Measurements from ENCODE around the gene TRIM13. TPM values are rescaled to one million over a fixed set of nuclear protein-coding genes. Genes with fewer than 3 reads are reported as not detected.
A peak's percentile ranks its signal among the peaks of the same experiment; 100 is the strongest.

Gene TRIM13
- polyA plus RNA-seq, 3 donors: 5.8 to 14.1 (median 6.1) TPM

DNA sequence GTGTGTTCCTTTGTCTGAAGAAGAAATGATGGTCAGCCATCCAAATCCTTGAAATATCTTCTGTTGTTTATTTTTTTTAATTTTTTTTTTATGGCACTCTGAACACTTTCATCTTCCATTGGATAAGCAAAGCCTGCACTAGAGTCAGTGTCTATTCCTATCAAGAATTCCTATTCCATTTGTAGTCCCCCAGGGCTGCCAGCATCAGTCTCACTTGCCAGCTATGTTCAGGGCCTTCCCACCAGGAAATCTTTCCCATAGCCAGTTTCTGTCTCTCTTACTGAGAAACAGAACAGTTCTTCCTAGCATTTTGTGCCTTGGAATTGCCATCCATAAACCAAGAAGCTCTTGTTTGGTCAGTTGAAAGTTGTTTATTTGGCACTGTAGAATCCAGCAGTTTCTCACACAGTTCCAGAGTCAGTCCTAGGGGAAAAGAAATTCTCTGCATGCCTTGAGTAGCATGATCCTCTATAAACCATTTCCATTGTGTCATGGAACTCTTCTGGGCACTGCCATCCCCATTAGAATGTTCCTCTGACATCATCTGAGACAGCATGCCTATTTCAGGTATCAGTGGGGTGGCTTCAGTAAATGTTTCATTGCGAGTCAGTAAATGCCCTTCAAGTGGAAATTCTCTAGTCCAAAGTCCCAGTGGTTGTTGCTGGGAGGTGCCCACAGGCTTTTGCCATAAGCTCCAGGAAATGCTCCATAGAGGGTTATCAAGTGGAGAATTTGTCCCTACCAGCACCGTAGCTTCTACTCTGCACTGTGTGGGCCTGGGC, 42.0 kb upstream of the TRIM13 start:
- peaks cover 9 to 11% of the 10 kb centered on the region in 2 donors for H3K36me3 Mint-ChIP-seq

DNA sequence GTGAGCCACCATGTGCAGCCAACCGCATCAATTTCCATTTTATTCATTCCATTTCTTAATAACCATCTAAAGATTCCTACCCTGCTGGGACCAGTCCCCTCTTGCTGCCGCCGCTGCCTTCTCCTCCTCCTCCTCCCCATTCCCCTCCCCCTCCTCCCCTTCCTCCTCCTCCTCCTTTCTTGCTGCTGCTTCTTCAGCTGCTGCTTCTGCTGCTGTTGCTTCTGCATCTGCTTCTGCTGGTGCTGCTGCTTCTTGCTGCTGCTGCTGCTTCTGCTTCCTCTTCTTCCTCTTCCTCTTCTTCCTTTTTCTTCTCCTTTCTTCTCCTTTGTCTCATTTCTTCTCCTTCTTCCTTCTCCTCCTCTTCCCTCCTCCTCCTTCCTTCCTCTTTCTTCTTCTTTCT, 40.7 kb upstream of the TRIM13 start:
- Histone ChIP-seq H3K4me1 (ENCODE audit: control insufficient read depth in 1 of 2, insufficient read depth in 2 of 2, low read length in 2 of 2) (peaks cover 10 to 15% of the 10 kb centered on the region in 2 donors), H2AFZ (ENCODE audit: insufficient read depth, low read depth, low read length, poor library complexity, severe bottlenecking) (no peak overlapping the region), H3K36me3 (replicated peaks in 1 of 2; ENCODE audit: control insufficient read depth in 1 of 2, insufficient read depth in 2 of 2, low read length in 2 of 2) (peaks cover 0 to 26% of the 10 kb centered on the region in 2 donors), H3K79me2 (ENCODE audit: insufficient read depth, low read length) (no peaks in the 10 kb centered on the region), H3K27ac (ENCODE audit: low read depth in 1 of 2, low read length in 2 of 2) (peak overlapping the region in 1 of 2 donors; percentile 42), H3K27me3 (ENCODE audit: control insufficient read depth in 2 of 2, insufficient read depth in 2 of 2, low read length in 2 of 2) (no peaks in the 10 kb centered on the region), H3K4me2 (replicated peaks; ENCODE audit: extremely low read depth, low read length, poor library complexity, severe bottlenecking) (no peak overlapping the region), H4K20me1 (ENCODE audit: insufficient read depth, low read length) (no peaks in the 10 kb centered on the region), H3K4me3 (replicated peaks in 1 of 3; ENCODE audit: low read depth in 2 of 3, low read length in 3 of 3) (no peak overlapping the region), H3K9me3 (replicated peaks in 1 of 2; ENCODE audit: control insufficient read depth in 1 of 2, insufficient read depth in 1 of 2, low read length in 2 of 2) (no peaks in the 10 kb centered on the region), H3K9ac (ENCODE audit: insufficient read depth, low read length, poor library complexity, severe bottlenecking) (no peak overlapping the region)
- TF ChIP-seq, protein P1, sequence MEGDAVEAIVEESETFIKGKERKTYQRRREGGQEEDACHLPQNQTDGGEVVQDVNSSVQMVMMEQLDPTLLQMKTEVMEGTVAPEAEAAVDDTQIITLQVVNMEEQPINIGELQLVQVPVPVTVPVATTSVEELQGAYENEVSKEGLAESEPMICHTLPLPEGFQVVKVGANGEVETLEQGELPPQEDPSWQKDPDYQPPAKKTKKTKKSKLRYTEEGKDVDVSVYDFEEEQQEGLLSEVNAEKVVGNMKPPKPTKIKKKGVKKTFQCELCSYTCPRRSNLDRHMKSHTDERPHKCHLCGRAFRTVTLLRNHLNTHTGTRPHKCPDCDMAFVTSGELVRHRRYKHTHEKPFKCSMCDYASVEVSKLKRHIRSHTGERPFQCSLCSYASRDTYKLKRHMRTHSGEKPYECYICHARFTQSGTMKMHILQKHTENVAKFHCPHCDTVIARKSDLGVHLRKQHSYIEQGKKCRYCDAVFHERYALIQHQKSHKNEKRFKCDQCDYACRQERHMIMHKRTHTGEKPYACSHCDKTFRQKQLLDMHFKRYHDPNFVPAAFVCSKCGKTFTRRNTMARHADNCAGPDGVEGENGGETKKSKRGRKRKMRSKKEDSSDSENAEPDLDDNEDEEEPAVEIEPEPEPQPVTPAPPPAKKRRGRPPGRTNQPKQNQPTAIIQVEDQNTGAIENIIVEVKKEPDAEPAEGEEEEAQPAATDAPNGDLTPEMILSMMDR (IDR thresholded peaks at IDR 0.05): no peak
- whole genome bisulfite sequencing (ENCODE audit: insufficient coverage): 56% methylated on average over 3 of the region's 3 CpGs
- no peak overlapping the region for H3K4me3 Mint-ChIP-seq
- peak overlapping the region in 5 of 7 donors; percentile 37 to 78 (median 68) for H3K27ac Mint-ChIP-seq
- peaks cover 0 to 6% (median 2%) of the 10 kb centered on the region in 7 donors for H3K9me3 Mint-ChIP-seq
- intact Hi-C loops (cut with micrococcal nuclease): no loop called here
- H3K4me1 Mint-ChIP-seq: peaks cover 15% of the 10 kb centered on the region
- peaks cover 16 to 23% of the 10 kb centered on the region in 2 donors for H3K36me3 Mint-ChIP-seq
- H3K27me3 Mint-ChIP-seq (ENCODE audit: low read depth in 3 of 3): peaks cover 0 to 1% (median 0%) of the 10 kb centered on the region in 3 donors
- DNase-seq: peak in 2 of 3 donors; percentile 6 to 19

More for the DNA sequence above, 42.0 kb upstream of the TRIM13 start:
- no peak overlapping the region for H2AFZ ChIP-seq (ENCODE audit: insufficient read depth, low read depth, low read length, poor library complexity, severe bottlenecking)
- H3K27me3 ChIP-seq (ENCODE audit: control insufficient read depth in 2 of 2, insufficient read depth in 2 of 2, low read length in 2 of 2): no peaks in the 10 kb centered on the region
- no peaks in the 10 kb centered on the region for H4K20me1 ChIP-seq (ENCODE audit: insufficient read depth, low read length)
- no peaks in the 10 kb centered on the region for H3K79me2 ChIP-seq (ENCODE audit: insufficient read depth, low read length)
- no peak overlapping the region for H3K4me2 ChIP-seq (replicated peaks; ENCODE audit: extremely low read depth, low read length, poor library complexity, severe bottlenecking)
- H3K4me1 Mint-ChIP-seq: peaks cover 15% of the 10 kb centered on the region
- H3K36me3 ChIP-seq (replicated peaks in 1 of 2; ENCODE audit: control insufficient read depth in 1 of 2, insufficient read depth in 2 of 2, low read length in 2 of 2): peaks cover 0 to 15% of the 10 kb centered on the region in 2 donors
- H3K4me1 ChIP-seq (ENCODE audit: control insufficient read depth in 1 of 2, insufficient read depth in 2 of 2, low read length in 2 of 2): peaks cover 10 to 15% of the 10 kb centered on the region in 2 donors
- H3K9me3 ChIP-seq (replicated peaks in 1 of 2; ENCODE audit: control insufficient read depth in 1 of 2, insufficient read depth in 1 of 2, low read length in 2 of 2): no peaks in the 10 kb centered on the region
- no peak for DNase-seq
- peak overlapping the region in 1 of 7 donors; percentile 42 for H3K27ac Mint-ChIP-seq
- H3K27me3 Mint-ChIP-seq (ENCODE audit: low read depth in 3 of 3): peaks cover 0 to 1% (median 0%) of the 10 kb centered on the region in 3 donors
- no peak overlapping the region for H3K9ac ChIP-seq (ENCODE audit: insufficient read depth, low read length, poor library complexity, severe bottlenecking)
- H3K27ac ChIP-seq (ENCODE audit: low read depth in 1 of 2, low read length in 2 of 2): no peak overlapping the region
- no peak overlapping the region for H3K4me3 Mint-ChIP-seq
- peaks cover 0 to 5% (median 2%) of the 10 kb centered on the region in 7 donors for H3K9me3 Mint-ChIP-seq
- intact Hi-C loops (cut with micrococcal nuclease): no loop called here
- WGBS (ENCODE audit: insufficient coverage): 100% methylated on average over 1 of the region's 2 CpGs
- no peak overlapping the region for H3K4me3 ChIP-seq (replicated peaks in 1 of 3; ENCODE audit: low read depth in 2 of 3, low read length in 3 of 3)
- TF ChIP-seq, protein P1 (IDR thresholded peaks at IDR 0.05): no peak

Measured in CD14-positive monocyte (primary cell).